GM11168 (cell line): ENCODE data around the gene PCDHB6.
"Not testable (repeated sequence)": the region's sequence is repeated elsewhere in the genome, so short reads cannot be mapped to it uniquely, and the experiment has no call there.

Experiments used
- in situ Hi-C: fragments of 300-500 bp; cut with MboI; formaldehyde crosslinking; loops from one replicate; pipeline ENCODE4 v1.12.0; 2022; ENCODE audit warnings: low sequenced_read_pairs; ENCODE audit not compliant: unreplicated experiment

The PCDHB6 gene

DNA sequence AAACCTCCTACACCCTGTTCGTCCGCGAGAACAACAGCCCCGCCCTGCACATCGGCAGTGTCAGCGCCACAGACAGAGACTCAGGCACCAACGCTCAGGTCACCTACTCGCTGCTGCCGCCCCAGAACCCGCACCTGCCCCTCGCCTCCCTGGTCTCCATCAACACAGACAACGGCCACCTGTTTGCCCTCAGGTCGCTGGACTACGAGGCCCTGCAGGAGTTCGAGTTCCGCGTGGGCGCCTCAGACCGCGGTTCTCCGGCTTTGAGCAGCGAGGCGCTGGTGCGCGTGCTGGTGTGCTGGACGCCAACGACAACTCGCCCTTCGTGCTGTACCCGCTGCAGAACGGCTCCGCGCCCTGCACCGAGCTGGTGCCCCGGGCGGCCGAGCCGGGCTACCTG is 7.5 kb downstream of the PCDHB6 start:
- in situ Hi-C loops: not testable (repeated sequence)

DNA sequence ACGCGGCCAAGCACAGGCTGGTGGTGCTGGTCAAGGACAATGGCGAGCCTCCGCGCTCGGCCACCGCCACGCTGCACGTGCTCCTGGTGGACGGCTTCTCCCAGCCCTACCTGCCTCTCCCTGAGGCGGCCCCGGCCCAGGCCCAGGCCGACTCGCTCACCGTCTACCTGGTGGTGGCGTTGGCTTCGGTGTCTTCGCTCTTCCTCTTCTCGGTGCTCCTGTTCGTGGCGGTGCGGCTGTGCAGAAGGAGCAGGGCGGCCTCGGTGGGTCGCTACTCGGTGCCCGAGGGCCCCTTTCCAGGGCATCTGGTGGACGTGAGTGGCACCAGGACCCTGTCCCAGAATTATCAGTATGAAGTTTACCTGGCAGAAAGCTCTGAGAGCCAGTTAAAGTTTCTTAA is 8.0 kb downstream of the PCDHB6 start:
- in situ Hi-C loops: not testable (repeated sequence)

DNA sequence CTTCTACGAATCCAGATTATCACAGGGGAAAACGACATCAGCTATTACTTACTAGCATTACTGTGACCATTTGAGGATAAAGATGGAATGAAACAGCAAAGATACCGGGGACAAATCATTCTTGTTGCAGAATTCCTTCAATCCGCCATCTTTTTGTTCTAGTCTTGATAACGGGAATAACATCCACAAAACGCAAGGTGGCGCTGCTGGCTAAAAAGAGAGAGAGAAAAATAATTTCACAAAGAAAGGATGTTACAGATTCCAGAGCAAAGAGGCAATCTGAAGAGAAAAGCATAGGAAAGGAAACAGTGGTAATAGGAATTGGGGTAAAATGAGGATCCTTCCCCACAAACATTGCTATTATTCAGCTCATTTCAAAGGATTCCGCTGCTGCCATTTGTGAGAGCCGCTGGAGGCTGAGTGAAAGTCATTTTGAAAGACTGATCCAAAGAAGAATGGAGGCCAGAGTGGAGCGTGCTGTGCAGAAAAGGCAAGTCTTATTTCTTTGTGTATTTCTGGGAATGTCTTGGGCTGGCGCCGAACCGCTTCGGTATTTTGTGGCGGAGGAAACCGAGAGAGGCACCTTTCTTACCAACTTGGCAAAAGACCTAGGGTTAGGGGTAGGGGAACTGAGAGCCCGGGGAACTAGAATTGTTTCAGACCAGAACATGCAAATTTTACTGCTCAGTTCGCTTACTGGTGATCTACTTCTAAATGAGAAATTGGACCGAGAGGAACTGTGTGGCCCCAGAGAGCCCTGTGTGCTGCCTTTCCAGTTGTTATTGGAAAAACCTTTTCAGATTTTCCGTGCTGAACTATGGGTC is 22.7 kb downstream of the PCDHB6 start, which contains the start of gene PCDHB7:
Gene PCDHB7 (plus strand): TSS at position 264 of the 824 bp plus-strand sequence. CDS start 192 bp downstream, at position 456.
- in situ Hi-C loops: no loop called here

DNA sequence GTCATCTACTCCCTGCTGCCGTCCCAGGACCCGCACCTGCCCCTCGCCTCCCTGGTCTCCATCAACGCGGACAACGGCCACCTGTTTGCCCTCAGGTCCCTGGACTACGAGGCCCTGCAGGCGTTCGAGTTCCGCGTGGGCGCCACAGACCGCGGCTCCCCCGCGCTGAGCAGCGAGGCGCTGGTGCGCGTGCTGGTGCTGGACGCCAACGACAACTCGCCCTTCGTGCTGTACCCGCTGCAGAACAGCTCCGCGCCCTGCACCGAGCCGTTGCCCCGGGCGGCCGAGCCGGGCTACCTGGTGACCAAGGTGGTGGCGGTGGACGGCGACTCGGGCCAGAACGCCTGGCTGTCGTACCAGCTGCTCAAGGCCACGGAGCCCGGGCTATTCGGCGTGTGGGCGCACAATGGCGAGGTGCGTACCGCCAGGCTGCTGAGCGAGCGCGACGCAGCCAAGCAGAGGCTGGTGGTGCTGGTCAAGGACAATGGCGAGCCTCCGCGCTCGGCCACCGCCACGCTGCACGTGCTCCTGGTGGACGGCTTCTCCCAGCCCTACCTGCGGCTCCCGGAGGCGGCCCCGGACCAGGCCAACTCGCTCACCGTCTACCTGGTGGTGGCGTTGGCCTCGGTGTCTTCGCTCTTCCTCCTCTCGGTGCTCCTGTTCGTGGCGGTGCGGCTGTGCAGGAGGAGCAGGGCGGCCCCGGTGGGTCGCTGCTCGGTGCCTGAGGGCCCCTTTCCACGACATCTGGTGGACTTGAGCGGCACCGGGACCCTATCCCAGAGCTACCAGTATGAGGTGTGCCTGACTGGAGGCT is 24.6 kb downstream of the PCDHB6 start:
- in situ Hi-C loops: not testable (repeated sequence)

DNA sequence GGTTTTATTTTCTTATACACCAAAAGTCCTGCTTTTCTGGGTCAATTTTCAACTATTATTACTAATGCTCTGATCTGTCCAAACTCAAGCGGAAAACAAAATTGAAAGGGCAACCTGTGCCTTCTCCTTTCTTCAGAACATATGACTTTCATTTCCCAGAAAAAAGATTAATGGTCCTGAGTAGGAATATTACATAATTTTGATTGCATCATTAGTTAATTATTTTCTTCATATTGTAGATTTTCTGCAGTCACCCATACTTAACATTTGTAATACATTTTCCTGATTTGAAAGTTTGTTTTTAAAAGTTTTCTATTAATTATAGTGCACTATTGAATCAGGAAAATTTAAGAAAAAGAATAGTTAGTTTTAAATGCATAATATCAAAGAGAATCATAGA is 26.1 kb downstream of the PCDHB6 start:
- in situ Hi-C loops: no loop called here

DNA sequence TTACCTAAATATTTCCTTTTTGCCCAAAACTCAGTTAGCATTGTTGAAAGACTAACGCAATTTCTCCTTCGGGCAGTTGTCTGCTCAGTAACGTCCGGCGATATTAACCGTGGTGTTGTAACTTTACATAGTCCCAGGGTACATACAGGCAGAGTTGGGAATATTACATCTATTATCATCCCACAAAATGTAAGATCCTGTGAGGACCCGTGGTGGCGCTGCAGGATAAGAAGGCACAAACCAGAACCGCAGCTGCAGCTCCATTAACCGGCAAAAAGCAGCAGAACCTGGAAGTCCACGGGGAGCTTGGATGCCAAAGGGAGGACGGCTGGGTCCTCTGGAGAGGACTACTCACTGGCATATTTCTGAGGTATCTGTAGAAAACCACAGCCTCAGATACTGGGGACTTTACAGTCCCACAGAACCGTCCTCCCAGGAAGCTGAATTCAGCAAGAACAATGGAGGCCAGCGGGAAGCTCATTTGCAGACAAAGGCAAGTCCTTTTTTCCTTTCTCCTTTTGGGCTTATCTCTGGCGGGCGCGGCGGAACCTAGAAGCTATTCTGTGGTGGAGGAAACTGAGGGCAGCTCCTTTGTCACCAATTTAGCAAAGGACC is 27.8 kb downstream of the PCDHB6 start, which contains the start of gene PCDHB8:
Gene PCDHB8 (plus strand): TSS at position 214 of the 615 bp plus-strand sequence. CDS start 245 bp downstream, at position 459.
- in situ Hi-C loops: not testable (repeated sequence)

DNA sequence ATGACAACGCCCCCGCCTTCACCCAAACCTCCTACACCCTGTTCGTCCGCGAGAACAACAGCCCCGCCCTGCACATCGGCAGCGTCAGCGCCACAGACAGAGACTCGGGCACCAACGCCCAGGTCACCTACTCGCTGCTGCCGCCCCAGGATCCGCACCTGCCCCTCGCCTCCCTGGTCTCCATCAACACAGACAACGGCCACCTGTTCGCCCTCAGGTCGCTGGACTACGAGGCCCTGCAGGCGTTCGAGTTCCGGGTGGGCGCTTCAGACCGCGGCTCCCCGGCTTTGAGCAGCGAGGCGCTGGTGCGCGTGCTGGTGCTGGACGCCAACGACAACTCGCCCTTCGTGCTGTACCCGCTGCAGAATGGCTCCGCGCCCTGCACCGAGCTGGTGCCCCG is 29.5 kb downstream of the PCDHB6 start:
- in situ Hi-C loops: not testable (repeated sequence)

DNA sequence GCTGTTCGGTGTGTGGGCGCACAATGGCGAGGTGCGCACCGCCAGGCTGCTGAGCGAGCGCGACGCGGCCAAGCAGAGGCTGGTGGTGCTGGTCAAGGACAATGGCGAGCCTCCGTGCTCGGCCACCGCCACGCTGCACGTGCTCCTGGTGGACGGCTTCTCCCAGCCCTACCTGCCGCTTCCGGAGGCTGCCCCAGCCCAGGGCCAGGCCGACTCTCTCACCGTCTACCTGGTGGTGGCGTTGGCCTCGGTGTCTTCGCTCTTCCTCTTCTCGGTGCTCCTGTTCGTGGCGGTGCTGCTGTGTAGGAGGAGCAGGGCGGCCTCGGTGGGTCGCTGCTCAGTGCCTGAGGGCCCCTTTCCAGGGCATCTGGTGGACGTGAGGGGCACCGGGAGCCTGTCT is 30.0 kb downstream of the PCDHB6 start:
- in situ Hi-C loops: not testable (repeated sequence)

DNA sequence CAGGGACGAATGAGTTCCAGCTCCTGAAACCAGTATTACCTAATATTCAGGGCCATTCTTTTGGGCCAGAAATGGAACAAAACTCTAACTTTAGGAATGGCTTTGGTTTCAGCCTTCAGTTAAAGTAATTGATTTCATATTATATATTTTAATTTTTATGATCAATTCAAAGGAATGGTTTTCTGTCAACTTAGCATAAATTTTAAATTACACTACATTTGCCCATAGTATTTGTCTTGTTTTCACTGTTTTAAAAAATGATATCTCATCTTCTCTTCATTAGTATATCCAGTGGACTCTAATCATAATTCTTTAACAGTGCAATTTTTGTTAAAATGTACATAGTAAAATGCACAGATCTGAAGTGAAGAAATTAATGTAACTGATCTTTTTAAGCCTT is 30.5 kb downstream of the PCDHB6 start:
- in situ Hi-C loops: no loop called here

DNA sequence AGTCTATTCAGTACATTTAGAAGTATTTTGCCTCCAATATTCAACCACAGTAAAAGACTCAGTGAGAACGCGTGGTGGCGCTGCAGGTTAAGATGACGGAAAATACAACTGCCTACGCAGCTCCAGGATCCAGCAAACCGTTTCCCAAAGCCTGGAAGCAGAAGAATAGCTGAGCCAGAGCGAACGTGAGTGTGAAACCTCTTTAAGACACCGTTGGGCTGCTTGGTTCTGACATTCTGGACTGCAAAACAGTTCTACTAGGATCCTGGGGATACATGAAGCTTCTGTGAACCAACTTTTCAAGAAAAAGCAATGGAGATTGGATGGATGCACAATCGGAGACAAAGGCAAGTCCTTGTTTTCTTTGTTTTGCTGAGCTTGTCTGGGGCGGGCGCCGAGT is 32.4 kb downstream of the PCDHB6 start, which contains the start of gene PCDHB16:
Gene PCDHB16 (plus strand): TSS at position 140 of the 400 bp plus-strand sequence. CDS start 173 bp downstream, at position 313.
- in situ Hi-C loops: no loop called here

DNA sequence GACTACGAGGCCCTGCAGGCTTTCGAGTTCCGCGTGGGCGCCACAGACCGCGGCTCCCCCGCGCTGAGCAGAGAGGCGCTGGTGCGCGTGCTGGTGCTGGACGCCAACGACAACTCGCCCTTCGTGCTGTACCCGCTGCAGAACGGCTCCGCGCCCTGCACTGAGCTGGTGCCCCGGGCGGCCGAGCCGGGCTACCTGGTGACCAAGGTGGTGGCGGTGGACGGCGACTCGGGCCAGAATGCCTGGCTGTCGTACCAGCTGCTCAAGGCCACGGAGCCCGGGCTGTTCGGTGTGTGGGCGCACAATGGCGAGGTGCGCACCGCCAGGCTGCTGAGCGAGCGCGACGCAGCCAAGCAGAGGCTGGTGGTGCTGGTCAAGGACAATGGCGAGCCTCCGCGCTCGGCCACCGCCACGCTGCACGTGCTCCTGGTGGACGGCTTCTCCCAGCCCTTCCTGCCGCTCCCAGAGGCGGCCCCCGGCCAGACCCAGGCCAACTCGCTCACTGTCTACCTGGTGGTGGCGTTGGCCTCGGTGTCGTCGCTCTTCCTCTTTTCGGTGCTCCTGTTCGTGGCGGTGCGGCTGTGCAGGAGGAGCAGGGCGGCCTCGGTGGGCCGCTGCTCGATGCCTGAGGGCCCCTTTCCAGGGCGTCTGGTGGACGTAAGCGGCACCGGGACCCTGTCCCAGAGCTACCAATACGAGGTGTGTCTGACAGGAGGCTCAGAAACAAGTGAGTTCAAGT is 34.4 kb downstream of the PCDHB6 start:
- in situ Hi-C loops: not testable (repeated sequence)

DNA sequence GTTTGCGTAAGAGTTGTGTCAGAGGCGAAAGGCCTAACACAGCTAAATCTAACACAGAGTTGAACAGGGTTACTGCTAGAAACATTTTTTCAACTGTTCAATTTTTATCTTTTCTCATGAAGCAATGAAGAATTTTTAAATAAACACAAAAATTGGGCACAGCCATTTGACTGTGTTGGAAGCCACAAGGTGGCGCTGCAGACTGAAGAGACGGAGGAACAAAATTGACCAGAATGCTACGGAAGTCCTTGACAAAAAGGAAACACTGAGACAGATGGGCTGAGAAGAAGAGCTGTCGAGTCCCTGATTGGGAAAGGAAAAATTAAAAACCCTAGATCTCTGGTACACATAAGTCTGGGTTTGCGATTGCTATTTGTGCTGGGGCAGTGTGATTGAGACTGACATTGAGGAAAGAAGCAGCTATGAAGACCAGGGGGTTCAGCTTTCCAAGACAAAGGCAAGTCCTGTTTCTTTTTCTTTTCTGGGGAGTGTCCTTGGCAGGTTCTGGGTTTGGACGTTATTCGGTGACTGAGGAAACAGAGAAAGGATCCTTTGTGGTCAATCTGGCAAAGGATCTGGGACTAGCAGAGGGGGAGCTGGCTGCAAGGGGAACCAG is 37.1 kb downstream of the PCDHB6 start, which contains the start of gene PCDHB9:
Gene PCDHB9 (plus strand): TSS at position 265 of the 616 bp plus-strand sequence. CDS start 158 bp downstream, at position 423.
- in situ Hi-C loops: no loop called here

DNA sequence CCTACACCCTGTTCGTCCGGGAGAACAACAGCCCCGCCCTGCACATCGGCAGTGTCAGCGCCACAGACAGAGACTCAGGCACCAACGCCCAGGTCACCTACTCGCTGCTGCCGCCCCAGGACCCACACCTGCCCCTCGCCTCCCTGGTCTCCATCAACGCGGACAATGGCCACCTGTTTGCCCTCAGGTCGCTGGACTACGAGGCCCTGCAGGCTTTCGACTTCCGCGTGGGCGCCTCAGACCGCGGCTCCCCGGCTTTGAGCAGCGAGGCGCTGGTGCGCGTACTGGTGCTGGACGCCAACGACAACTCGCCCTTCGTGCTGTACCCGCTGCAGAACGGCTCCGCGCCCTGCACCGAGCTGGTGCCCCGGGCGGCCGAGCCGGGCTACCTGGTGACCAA is 38.8 kb downstream of the PCDHB6 start:
- in situ Hi-C loops: not testable (repeated sequence)

DNA sequence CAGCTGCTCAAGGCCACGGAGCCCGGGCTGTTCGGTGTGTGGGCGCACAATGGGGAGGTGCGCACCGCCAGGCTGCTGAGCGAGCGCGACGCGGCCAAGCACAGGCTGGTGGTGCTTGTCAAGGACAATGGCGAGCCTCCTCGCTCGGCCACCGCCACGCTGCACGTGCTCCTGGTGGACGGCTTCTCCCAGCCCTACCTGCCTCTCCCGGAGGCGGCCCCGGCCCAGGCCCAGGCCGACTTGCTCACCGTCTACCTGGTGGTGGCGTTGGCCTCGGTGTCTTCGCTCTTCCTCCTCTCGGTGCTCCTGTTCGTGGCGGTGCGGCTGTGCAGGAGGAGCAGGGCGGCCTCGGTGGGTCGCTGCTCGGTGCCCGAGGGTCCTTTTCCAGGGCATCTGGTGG is 39.3 kb downstream of the PCDHB6 start:
- in situ Hi-C loops: not testable (repeated sequence)

DNA sequence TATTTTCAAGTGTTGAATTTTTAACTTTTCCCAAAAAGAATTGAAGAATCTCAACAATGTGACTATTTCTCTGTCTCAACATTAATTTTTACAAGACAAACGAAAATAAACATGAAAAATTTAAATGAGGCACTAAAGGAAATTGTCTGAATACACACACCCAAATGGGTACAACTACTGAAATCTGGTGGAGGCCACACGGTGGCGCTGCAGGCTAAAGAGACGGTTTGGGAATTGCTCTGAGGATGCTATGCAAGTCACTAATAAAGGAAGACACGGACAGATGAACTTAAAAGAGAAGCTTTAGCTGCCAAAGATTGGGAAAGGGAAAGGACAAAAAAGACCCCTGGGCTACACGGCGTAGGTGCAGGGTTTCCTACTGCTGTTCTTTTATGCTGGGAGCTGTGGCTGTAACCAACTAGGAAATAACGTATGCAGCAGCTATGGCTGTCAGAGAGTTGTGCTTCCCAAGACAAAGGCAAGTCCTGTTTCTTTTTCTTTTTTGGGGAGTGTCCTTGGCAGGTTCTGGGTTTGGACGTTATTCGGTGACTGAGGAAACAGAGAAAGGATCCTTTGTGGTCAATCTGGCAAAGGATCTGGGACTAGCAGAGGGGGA is 42.4 kb downstream of the PCDHB6 start, which contains the start of gene PCDHB10:
Gene PCDHB10 (plus strand): TSS at position 244 of the 616 bp plus-strand sequence. CDS start 200 bp downstream, at position 444.
- in situ Hi-C loops: no loop called here

DNA sequence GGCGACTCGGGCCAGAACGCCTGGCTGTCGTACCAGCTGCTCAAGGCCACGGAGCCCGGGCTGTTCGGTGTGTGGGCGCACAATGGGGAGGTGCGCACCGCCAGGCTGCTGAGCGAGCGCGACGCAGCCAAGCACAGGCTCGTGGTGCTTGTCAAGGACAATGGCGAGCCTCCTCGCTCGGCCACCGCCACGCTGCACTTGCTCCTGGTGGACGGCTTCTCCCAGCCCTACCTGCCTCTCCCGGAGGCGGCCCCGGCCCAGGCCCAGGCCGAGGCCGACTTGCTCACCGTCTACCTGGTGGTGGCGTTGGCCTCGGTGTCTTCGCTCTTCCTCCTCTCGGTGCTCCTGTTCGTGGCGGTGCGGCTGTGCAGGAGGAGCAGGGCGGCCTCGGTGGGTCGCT is 44.5 kb downstream of the PCDHB6 start:
- in situ Hi-C loops: not testable (repeated sequence)

DNA sequence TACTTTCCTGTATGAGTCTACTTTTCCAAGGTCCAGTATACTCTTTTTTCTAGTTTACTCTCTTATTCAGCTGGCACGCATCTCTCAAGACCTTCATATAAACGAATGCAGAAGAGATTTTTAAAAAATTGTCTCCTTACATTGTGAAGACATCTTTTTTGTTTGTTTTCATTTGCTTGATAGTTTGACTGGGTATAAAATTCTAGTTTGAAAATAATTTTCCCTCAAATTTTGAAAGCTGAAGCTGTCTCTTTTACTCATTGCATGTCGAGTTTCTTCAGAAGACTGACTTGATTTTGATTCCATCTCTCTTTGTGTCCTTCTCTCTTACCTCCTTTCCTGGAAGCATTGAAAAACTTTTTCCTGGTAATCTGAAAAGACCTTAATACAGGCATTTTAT is 46.5 kb downstream of the PCDHB6 start:
- in situ Hi-C loops: no loop called here

DNA sequence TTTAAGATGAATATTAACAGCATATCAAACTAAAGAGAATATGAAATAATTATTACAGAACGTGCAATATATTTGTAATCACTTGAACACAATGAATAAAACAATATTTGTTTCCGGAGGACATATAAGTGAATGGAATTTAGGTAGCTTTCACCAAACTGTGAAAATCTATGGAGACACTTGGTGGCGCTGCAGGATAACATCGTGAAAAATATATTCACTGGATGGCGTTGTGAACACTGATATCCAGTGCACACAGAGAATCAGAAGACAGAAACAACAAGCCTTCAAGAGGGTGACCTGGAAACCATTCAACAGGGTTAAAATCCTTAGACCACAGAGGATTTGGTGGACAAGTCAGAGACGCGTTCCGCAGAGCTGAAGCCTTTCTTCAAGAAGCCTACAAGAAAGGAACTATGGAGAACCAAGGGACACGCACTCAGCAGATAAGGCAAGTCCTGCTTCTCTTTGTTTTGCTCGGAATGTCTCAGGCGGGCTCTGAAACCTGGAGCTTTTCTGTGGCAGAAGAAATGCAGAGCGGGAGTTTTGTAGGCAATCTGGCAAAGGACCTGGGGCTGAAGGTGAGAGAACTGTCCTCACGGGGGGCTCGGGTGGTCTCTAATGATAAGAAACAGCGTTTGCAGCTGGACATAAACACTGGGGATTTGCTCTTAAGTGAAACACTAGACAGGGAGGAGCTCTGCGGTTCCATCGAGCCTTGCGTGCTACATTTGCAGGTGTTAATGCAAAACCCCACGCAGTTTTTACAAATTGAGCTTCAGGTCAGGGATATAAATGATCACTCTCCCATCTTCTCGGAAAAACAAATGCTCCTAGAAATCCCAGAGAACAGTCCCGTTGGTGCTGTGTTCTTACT is 49.7 kb downstream of the PCDHB6 start, which contains the start of gene PCDHB11:
Gene PCDHB11 (plus strand): TSS at position 269 of the 877 bp plus-strand sequence. CDS start 148 bp downstream, at position 417.
- in situ Hi-C loops: no loop called here
